SK-N-SH (cell line): Measurements from ENCODE around the gene SND1. TPM values are rescaled to one million over a fixed set of nuclear protein-coding genes. Genes with fewer than 3 reads are reported as not detected.
A peak's percentile ranks its signal among the peaks of the same experiment; 100 is the strongest.

Source experiments
- CTCF ChIA-PET: fragments of 300-600, 350-600 bp; formaldehyde crosslinking; extraction: SDS; loops from one replicate; lab custom pipeline; 2021; lab: Yijun Ruan, JAX
- POLR2A ChIA-PET: fragments of 350-600 bp; sonication (Branson Sonifier 250); formaldehyde crosslinking; extraction: SDS; loops from one replicate; lab custom pipeline; 2020; ENCODE audit warnings: antibody characterized with exemption, inconsistent platforms; lab: Yijun Ruan, JAX
- DNase-seq: peaks from one replicate; pipeline ENCODE4 v3.0.0; 2012
- H2AFZ ChIP-seq: fragments of 200-600 bp; sonication (generic); 2 replicates; pipeline ENCODE4 v1.8.1; 2016; ENCODE audit warnings: antibody characterized with exemption, mild to moderate bottlenecking, low read depth
- H3F3A ChIP-seq: fragments of 200-600 bp; sonication (generic); replicated peaks from 2 replicates; pipeline ENCODE3; 2016; ENCODE audit warnings: antibody characterized with exemption, mild to moderate bottlenecking; ENCODE audit not compliant: insufficient read depth
- H3K27ac ChIP-seq, 2 experiments: fragments of 200-500 bp in 1 of 2; fragments of 200-600 bp in 1 of 2; sonication (Bioruptor generic) in 1 of 2; sonication (generic), shearing (Covaris generic) in 1 of 2; 2 replicates each; pipeline versions ENCODE4 v1.5.1 to v1.6.1; 2014 to 2016; ENCODE audit warnings: low read depth in 2 of 2, inconsistent platforms in 1 of 2, low read length in 1 of 2, mild to moderate bottlenecking in 1 of 2, mixed read lengths in 1 of 2
- H3K27me3 ChIP-seq: fragments of 200-600 bp; sonication (generic), shearing (Covaris generic); 2 replicates; pipeline ENCODE4 v1.6.1; 2016; ENCODE audit warnings: mixed run types; ENCODE audit not compliant: insufficient read depth
- H3K36me3 ChIP-seq, 2 experiments: fragments of 200-500 bp in 1 of 2; fragments of 200-600 bp in 1 of 2; sonication (Bioruptor generic) in 1 of 2; sonication (generic) in 1 of 2; replicated peaks in 1 of 2; 2 replicates each; pipeline versions ENCODE3 to v1.5.1; 2014 to 2016; ENCODE audit warnings: low read length in 1 of 2, mild to moderate bottlenecking in 1 of 2; ENCODE audit not compliant: insufficient read depth in 2 of 2, control insufficient read depth in 1 of 2
- H3K4me1 ChIP-seq, 2 experiments: fragments of 200-500 bp in 1 of 2; fragments of 200-600 bp in 1 of 2; sonication (Bioruptor generic) in 1 of 2; sonication (generic), shearing (Covaris generic) in 1 of 2; 2 replicates each; pipeline versions ENCODE4 v1.5.1 to v1.6.1; 2014 to 2016; ENCODE audit warnings: low read depth in 1 of 2, low read length in 1 of 2, mixed run types in 1 of 2; ENCODE audit not compliant: insufficient read depth in 2 of 2, control insufficient read depth in 1 of 2
- H3K4me2 ChIP-seq: fragments of 200-600 bp; sonication (generic), shearing (Covaris generic); 2 replicates; pipeline ENCODE4 v1.6.1; 2017; ENCODE audit warnings: mixed run types
- H3K4me3 ChIP-seq, 2 experiments: fragments of 200-500 bp in 1 of 2; fragments of 200-600 bp in 1 of 2; sonication (Bioruptor generic) in 1 of 2; sonication (generic), shearing (Covaris generic) in 1 of 2; 2 replicates each; pipeline versions ENCODE4 v1.5.1 to v1.8.1; 2014 to 2016; ENCODE audit warnings: low read depth in 2 of 2, inconsistent platforms in 1 of 2, low read length in 1 of 2, mild to moderate bottlenecking in 1 of 2, mixed read lengths in 1 of 2, moderate library complexity in 1 of 2
- H3K79me2 ChIP-seq: fragments of 200-600 bp; sonication (generic); 2 replicates; pipeline ENCODE4 v1.8.1; 2017; ENCODE audit warnings: mild to moderate bottlenecking; ENCODE audit not compliant: insufficient read depth
- H3K9ac ChIP-seq: fragments of 200-600 bp; sonication (generic); 2 replicates; pipeline ENCODE4 v1.6.1; 2017; ENCODE audit warnings: mixed run types
- H3K9me2 ChIP-seq: fragments of 200-600 bp; sonication (generic); 2 replicates; pipeline ENCODE4 v1.6.1; 2017; ENCODE audit warnings: mixed run types
- H3K9me3 ChIP-seq: fragments of 200-600 bp; sonication (generic); 2 replicates; pipeline ENCODE4 v1.6.1; 2017; ENCODE audit warnings: mixed run types, mild to moderate bottlenecking, moderate library complexity
- H4K20me1 ChIP-seq: fragments of 200-600 bp; sonication (generic); 2 replicates; pipeline ENCODE4 v1.6.1; 2017; ENCODE audit warnings: mild to moderate bottlenecking, mixed run types; ENCODE audit not compliant: insufficient read depth
- CHD2 ChIP-seq: fragments of 150-350 bp; IDR thresholded peaks from 2 replicates; pipeline ENCODE4 v1.6.1; 2018; ENCODE audit warnings: low read length; ENCODE audit not compliant: partially characterized antibody
- ELF1 ChIP-seq: IDR thresholded peaks from 2 replicates; pipeline ENCODE4 v1.4.0; 2012
- GATA2 ChIP-seq: sonication (generic); formaldehyde crosslinking; IDR thresholded peaks from 2 replicates; pipeline ENCODE4 v1.5.0; 2020; ENCODE audit warnings: mild to moderate bottlenecking, missing genetic modification reagents
- RFX5 ChIP-seq: IDR thresholded peaks from 2 replicates; pipeline ENCODE4 v1.6.1; 2012; ENCODE audit warnings: mild to moderate bottlenecking, improper control_type of control experiment, low read length
- SIN3A ChIP-seq: IDR thresholded peaks from 2 replicates; pipeline ENCODE4 v1.6.1; 2012; ENCODE audit warnings: low read depth, mild to moderate bottlenecking, low read length, moderate library complexity, borderline replicate concordance
- WGBS: methylation state at CpG from one replicate; pipeline ENCODE4 v1.1.6; 2017; ENCODE audit warnings: low lambda C conversion rate; 5-methylcytosine and 5-hydroxymethylcytosine counted together
- polyA plus RNA-seq, 3 experiments: library from polyadenylated mRNA; depleted of rRNA; stranded (reverse); fragments of >200 nt; gene quantifications; 2 replicates each; pipeline ENCODE4 v1.2.3, GENCODE V29; 2012
- TF ChIP-seq, protein P1 (sequence below): fragments of 150-350 bp; IDR thresholded peaks from 2 replicates; pipeline ENCODE4 v1.6.1; 2017; ENCODE audit warnings: antibody characterized with exemption, low read length, low read depth, borderline replicate concordance
- TF ChIP-seq, protein P2 (sequence below): IDR thresholded peaks from 2 replicates; pipeline ENCODE4 v1.4.0; 2012; ENCODE audit warnings: low read depth
- TF ChIP-seq, protein P3 (sequence below): IDR thresholded peaks from 2 replicates; pipeline ENCODE4 v1.6.1; 2012; ENCODE audit warnings: mild to moderate bottlenecking, low read depth, low read length, moderate library complexity
- TF ChIP-seq, protein P4 (sequence below): fragments of 200-600 bp; sonication (generic); IDR thresholded peaks from 2 replicates; pipeline ENCODE4 v1.6.1; 2017; ENCODE audit warnings: antibody characterized with exemption, mild to moderate bottlenecking, moderate library complexity

The SND1 gene
- polyA plus RNA-seq, 1 of the 3 experiments (the other 2 are of a cell fraction) = 165 TPM

DNA sequence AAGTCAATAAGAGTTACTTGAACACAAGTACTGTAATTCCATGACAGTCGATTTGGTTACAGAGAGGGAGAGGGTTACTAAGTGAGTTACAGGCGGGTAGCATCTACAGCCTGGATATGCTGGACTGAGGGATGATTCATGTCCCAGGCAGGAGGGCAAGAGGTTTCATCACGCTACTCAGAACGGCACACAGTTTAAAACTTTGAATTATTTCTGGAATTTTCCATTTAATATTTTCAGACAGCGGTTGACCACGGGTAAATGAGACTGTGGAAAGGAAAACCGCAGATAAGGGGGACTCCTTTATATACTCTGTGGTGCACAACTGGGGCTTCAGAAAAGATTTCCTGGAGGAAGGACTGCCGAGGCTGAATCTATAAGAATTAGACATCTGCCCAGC is 404.9 kb downstream of the SND1 start (continued):
- TF ChIP-seq, protein P1, sequence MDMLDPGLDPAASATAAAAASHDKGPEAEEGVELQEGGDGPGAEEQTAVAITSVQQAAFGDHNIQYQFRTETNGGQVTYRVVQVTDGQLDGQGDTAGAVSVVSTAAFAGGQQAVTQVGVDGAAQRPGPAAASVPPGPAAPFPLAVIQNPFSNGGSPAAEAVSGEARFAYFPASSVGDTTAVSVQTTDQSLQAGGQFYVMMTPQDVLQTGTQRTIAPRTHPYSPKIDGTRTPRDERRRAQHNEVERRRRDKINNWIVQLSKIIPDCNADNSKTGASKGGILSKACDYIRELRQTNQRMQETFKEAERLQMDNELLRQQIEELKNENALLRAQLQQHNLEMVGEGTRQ = no peak
- TF ChIP-seq, protein P2, sequence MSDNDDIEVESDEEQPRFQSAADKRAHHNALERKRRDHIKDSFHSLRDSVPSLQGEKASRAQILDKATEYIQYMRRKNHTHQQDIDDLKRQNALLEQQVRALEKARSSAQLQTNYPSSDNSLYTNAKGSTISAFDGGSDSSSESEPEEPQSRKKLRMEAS = peak; percentile 49
- TF ChIP-seq ELF1 (no peak), CHD2 (no peak)
- TF ChIP-seq, protein P3, sequence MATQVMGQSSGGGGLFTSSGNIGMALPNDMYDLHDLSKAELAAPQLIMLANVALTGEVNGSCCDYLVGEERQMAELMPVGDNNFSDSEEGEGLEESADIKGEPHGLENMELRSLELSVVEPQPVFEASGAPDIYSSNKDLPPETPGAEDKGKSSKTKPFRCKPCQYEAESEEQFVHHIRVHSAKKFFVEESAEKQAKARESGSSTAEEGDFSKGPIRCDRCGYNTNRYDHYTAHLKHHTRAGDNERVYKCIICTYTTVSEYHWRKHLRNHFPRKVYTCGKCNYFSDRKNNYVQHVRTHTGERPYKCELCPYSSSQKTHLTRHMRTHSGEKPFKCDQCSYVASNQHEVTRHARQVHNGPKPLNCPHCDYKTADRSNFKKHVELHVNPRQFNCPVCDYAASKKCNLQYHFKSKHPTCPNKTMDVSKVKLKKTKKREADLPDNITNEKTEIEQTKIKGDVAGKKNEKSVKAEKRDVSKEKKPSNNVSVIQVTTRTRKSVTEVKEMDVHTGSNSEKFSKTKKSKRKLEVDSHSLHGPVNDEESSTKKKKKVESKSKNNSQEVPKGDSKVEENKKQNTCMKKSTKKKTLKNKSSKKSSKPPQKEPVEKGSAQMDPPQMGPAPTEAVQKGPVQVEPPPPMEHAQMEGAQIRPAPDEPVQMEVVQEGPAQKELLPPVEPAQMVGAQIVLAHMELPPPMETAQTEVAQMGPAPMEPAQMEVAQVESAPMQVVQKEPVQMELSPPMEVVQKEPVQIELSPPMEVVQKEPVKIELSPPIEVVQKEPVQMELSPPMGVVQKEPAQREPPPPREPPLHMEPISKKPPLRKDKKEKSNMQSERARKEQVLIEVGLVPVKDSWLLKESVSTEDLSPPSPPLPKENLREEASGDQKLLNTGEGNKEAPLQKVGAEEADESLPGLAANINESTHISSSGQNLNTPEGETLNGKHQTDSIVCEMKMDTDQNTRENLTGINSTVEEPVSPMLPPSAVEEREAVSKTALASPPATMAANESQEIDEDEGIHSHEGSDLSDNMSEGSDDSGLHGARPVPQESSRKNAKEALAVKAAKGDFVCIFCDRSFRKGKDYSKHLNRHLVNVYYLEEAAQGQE = no peak

DNA sequence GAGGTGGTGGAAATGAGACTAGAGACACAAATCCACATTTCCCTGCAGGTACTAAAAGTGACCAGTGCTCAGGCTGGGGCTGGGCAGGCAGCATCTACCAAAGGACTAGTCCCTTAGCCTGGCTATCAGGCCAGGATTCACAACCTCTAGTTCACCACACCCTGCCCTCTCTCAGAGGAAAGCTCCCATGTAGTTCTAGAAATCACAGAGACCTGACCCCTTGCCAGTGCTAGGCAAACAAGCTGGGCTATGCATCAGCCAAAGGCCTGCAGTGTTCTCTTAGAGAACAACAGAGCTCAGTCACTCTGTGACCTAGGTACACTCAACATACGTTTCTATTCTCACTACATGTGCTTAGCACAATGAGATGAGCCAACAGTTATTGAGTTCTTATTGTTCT is 405.9 kb downstream of the SND1 start:
- WGBS = 100% methylated on average over 1 of the region's 1 CpG
- H3F3A ChIP-seq = peaks cover 5% of the 10 kb centered on the region
- CTCF ChIA-PET = interaction anchor here (0.7 to 2.2 kb wide), 6 partner anchors 9 to 152 kb away, joined by 3 to 7 read pairs (median 4); no protein-coding TSS in a partner anchor
- H3K4me3 ChIP-seq = no peak overlapping the region
- TF ChIP-seq, protein P2 = no peak
- TF ChIP-seq, protein P4, sequence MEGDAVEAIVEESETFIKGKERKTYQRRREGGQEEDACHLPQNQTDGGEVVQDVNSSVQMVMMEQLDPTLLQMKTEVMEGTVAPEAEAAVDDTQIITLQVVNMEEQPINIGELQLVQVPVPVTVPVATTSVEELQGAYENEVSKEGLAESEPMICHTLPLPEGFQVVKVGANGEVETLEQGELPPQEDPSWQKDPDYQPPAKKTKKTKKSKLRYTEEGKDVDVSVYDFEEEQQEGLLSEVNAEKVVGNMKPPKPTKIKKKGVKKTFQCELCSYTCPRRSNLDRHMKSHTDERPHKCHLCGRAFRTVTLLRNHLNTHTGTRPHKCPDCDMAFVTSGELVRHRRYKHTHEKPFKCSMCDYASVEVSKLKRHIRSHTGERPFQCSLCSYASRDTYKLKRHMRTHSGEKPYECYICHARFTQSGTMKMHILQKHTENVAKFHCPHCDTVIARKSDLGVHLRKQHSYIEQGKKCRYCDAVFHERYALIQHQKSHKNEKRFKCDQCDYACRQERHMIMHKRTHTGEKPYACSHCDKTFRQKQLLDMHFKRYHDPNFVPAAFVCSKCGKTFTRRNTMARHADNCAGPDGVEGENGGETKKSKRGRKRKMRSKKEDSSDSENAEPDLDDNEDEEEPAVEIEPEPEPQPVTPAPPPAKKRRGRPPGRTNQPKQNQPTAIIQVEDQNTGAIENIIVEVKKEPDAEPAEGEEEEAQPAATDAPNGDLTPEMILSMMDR = no peak
- no peak for TF ChIP-seq SIN3A
- no peak for TF ChIP-seq GATA2 (CRISPR knock-in tag)
- no peak for TF ChIP-seq RFX5
- no peak for DNase-seq
- no peak overlapping the region for H3K9ac ChIP-seq
- no peaks in the 10 kb centered on the region for H3K79me2 ChIP-seq
- peaks cover 13% of the 10 kb centered on the region for H4K20me1 ChIP-seq
- H3K36me3 ChIP-seq = peaks cover 0 to 20% of the 10 kb centered on the region in 2 experiments
- H3K4me1 ChIP-seq = peaks cover 6 to 35% of the 10 kb centered on the region in 2 experiments; a peak in 3 of 4 replicates
- no peak overlapping the region for H3K27ac ChIP-seq
- H3K4me2 ChIP-seq = no peak overlapping the region
- no peak overlapping the region for H2AFZ ChIP-seq
- POLR2A ChIA-PET = no interaction called here
- H3K9me2 ChIP-seq = no peaks in the 10 kb centered on the region
- H3K27me3 ChIP-seq = no peaks in the 10 kb centered on the region
- no peaks in the 10 kb centered on the region for H3K9me3 ChIP-seq
